GM23338 (cell line): Measurements from ENCODE around the gene ABCF3. TPM values are rescaled to one million over a fixed set of nuclear protein-coding genes. Genes with fewer than 3 reads are reported as not detected.

Experiments
- ATAC-seq: fragments of 200-7000 bp; cut with Tn5 transposase; 3 replicates; pipeline ENCODE4 v1.9.1; 2020
- DNase-seq: peaks from one replicate; pipeline ENCODE4 v3.0.0-alpha.2; 2015; ENCODE audit warnings: low spot score
- H2AFZ ChIP-seq: fragments of 200-600 bp; sonication (generic); 2 replicates; pipeline ENCODE4 v1.8.0; 2016; ENCODE audit warnings: antibody characterized with exemption, mild to moderate bottlenecking, moderate library complexity
- H3F3A ChIP-seq: fragments of 200-600 bp; sonication (generic); replicated peaks from 2 replicates; pipeline ENCODE4 v1.8.0; 2017; ENCODE audit warnings: antibody characterized with exemption, mixed run types, low read depth
- H3K27ac ChIP-seq: fragments of 200-600 bp; sonication (generic); 2 replicates; pipeline ENCODE4 v1.6.1; 2016; ENCODE audit warnings: low read depth
- H3K27me3 ChIP-seq: fragments of 200-600 bp; sonication (generic); 2 replicates; pipeline ENCODE4 v1.8.0; 2016; ENCODE audit warnings: mild to moderate bottlenecking, mixed run types, moderate library complexity; ENCODE audit not compliant: insufficient read depth
- H3K36me3 ChIP-seq: fragments of 200-600 bp; sonication (generic); 2 replicates; pipeline ENCODE4 v1.8.0; 2016; ENCODE audit warnings: mild to moderate bottlenecking; ENCODE audit not compliant: insufficient read depth
- H3K4me1 ChIP-seq: fragments of 200-600 bp; sonication (generic); 2 replicates; pipeline ENCODE4 v1.8.0; 2016; ENCODE audit warnings: mild to moderate bottlenecking, moderate library complexity; ENCODE audit not compliant: insufficient read depth
- H3K4me2 ChIP-seq: fragments of 200-600 bp; sonication (generic); 2 replicates; pipeline ENCODE4 v1.7.1; 2017; ENCODE audit warnings: mixed run types
- H3K4me3 ChIP-seq: fragments of 200-600 bp; sonication (generic); 2 replicates; pipeline ENCODE4 v1.6.1; 2016; ENCODE audit warnings: mixed run types
- H3K79me2 ChIP-seq: fragments of 200-600 bp; sonication (generic); replicated peaks from 2 replicates; pipeline ENCODE4 v1.8.0; 2017; ENCODE audit warnings: mild to moderate bottlenecking; ENCODE audit not compliant: insufficient read depth
- H3K9me2 ChIP-seq: fragments of 200-600 bp; sonication (generic); 2 replicates; pipeline ENCODE4 v1.8.0; 2017; ENCODE audit not compliant: insufficient read depth
- H4K20me1 ChIP-seq: fragments of 200-600 bp; sonication (generic); replicated peaks from 2 replicates; pipeline ENCODE4 v1.8.0; 2017; ENCODE audit warnings: mild to moderate bottlenecking; ENCODE audit not compliant: insufficient read depth
- H3K27ac Mint-ChIP-seq: 2 replicates; pipeline ENCODE4 v1.8.0; 2020; ENCODE audit warnings: inconsistent platforms, mild to moderate bottlenecking, moderate library complexity, mixed read lengths
- H3K27me3 Mint-ChIP-seq: 3 replicates; pipeline ENCODE4 v1.8.0; 2022; ENCODE audit warnings: low read depth, mild to moderate bottlenecking, moderate library complexity, mixed read lengths, inconsistent platforms; ENCODE audit not compliant: insufficient read depth, poor library complexity
- H3K36me3 Mint-ChIP-seq: 3 replicates; pipeline ENCODE4 v1.8.0; 2021; ENCODE audit warnings: low read depth, mild to moderate bottlenecking, inconsistent platforms, moderate library complexity, mixed read lengths
- H3K4me1 Mint-ChIP-seq: 3 replicates; pipeline ENCODE4 v1.8.0; 2020; ENCODE audit warnings: mild to moderate bottlenecking, inconsistent platforms, mixed read lengths
- H3K4me3 Mint-ChIP-seq: 3 replicates; pipeline ENCODE4 v1.8.0; 2021; ENCODE audit warnings: moderate library complexity, mild to moderate bottlenecking, inconsistent platforms, mixed read lengths
- H3K9me3 Mint-ChIP-seq: 3 replicates; pipeline ENCODE4 v1.8.0; 2020; ENCODE audit warnings: moderate library complexity, mild to moderate bottlenecking, inconsistent platforms, mixed read lengths
- CTCF ChIP-seq, 2 experiments: fragments of 200-600 bp in 1 of 2; sonication (generic) in 1 of 2; conservative IDR thresholded peaks; 2 replicates each; pipeline versions ENCODE4 v1.5.1 to v1.6.1; 2016 to 2017; ENCODE audit warnings: antibody characterized with exemption in 2 of 2, low read depth in 2 of 2, mild to moderate bottlenecking in 2 of 2, moderate library complexity in 1 of 2
- ETS1 ChIP-seq: IDR thresholded peaks from 2 replicates; pipeline ENCODE4 v1.6.1; 2016; ENCODE audit warnings: antibody characterized with exemption
- EZH2 ChIP-seq: fragments of 200-600 bp; sonication (generic); IDR thresholded peaks from one replicate; pipeline ENCODE4 v1.8.0; 2017; ENCODE audit warnings: antibody characterized with exemption, mild to moderate bottlenecking, low read depth; ENCODE audit not compliant: unreplicated experiment
- JUNB ChIP-seq: IDR thresholded peaks from one replicate; pipeline ENCODE4 v1.6.1; 2016; ENCODE audit warnings: antibody characterized with exemption; ENCODE audit not compliant: unreplicated experiment
- POLR2AphosphoS5 ChIP-seq: IDR thresholded peaks from 2 replicates; pipeline ENCODE4 v1.6.1; 2016; ENCODE audit warnings: antibody characterized with exemption, low read depth
- ZNF114 ChIP-seq: fragments of 250-450 bp; sonication (Bioruptor Pico); IDR thresholded peaks from 2 replicates; pipeline ENCODE4 v1.5.0; 2020; ENCODE audit warnings: mild to moderate bottlenecking, moderate library complexity
- ZNF462 ChIP-seq: fragments of 250-450 bp; sonication (Bioruptor Pico); IDR thresholded peaks from 2 replicates; pipeline ENCODE4 v1.5.0; 2020; ENCODE audit warnings: mild to moderate bottlenecking, moderate library complexity
- polyA plus RNA-seq: library from polyadenylated mRNA; unstranded; fragments of >200 nt; fragmentation: Nextera tagmentation; extraction: Ambion mirVana; gene quantifications from 2 replicates; pipeline ENCODE4 v1.2.1, GENCODE V29; 2016
- total RNA-seq: library from RNA; depleted of rRNA; stranded (reverse); fragments of >200 nt; shearing (Covaris generic); gene quantifications from 2 replicates; pipeline ENCODE4 v1.2.3, GENCODE V29; 2014

Gene ABCF3
- total and polyA plus RNA-seq, 2 experiments from 2014 or later = 33.4 to 48.9 TPM

DNA sequence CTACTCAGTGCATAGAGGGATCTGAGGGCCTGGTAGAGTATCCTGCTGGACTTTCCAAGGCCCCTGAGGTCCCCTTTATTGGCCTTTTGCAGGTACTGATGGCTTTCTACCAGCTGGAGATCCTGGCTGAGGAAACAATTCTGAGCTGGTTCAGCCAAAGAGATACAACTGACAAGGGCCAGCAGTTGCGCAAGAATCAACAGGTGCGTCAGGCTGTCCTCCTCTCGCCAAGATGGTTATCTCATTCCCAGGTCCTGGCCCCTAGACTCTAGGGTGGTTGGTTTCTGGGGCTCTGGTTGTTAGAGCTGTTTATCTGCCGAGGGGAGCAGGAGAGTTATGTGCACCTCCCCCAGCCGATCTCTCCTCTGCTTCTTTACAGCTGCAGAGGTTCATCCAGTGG, 41.5 kb upstream of the ABCF3 start (continued):
- TF ChIP-seq ZNF462 (CRISPR knock-in tag) (no peak), EZH2 (no peak), POLR2AphosphoS5 (no peak), JUNB (no peak)

DNA sequence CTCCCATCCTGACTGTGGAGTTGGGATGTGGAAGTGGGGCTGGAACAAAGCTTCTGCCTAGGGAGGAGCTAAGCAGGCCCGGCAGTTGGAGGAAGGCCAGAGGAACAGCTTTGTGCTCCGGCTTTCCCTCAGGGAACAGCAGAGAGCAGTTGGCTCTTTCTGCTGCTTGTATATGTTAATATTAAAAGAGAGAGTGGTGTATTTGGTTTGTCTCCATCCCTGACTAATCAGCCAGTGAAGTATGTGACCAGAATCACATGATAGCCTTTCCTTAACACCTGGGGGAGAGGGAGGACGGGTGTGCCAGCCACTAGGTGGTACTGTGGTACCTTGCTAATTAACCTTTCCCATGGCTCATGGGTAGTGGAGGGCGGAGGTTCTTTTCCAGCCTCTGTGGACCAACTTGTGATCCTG, 40.9 kb upstream of the ABCF3 start:
- H3K36me3 Mint-ChIP-seq = peaks cover 51% of the 10 kb centered on the region
- H3F3A ChIP-seq = no peaks in the 10 kb centered on the region
- ATAC-seq (peak; percentile 93), DNase-seq (peak; percentile 80)
- H4K20me1 ChIP-seq = no peaks in the 10 kb centered on the region
- TF ChIP-seq ETS1 = no peak
- TF ChIP-seq CTCF (conservative IDR thresholded peaks at IDR 0.05; ENCODE audit: low read depth in 2 of 2) = peak; percentile 64 to 89
- no peak for TF ChIP-seq ZNF114 (CRISPR knock-in tag)
- no peak overlapping the region for H3K4me3 Mint-ChIP-seq
- no peaks in the 10 kb centered on the region for H3K4me1 ChIP-seq
- no peak overlapping the region for H3K4me3 ChIP-seq
- H3K4me1 Mint-ChIP-seq = peaks cover 2% of the 10 kb centered on the region; the same call in 1 of the 3 replicates
- no peak overlapping the region for H2AFZ ChIP-seq
- no peaks in the 10 kb centered on the region for H3K9me3 Mint-ChIP-seq
- no peaks in the 10 kb centered on the region for H3K27me3 ChIP-seq
- H3K9me2 ChIP-seq = no peaks in the 10 kb centered on the region
- H3K27me3 Mint-ChIP-seq = peaks cover 4% of the 10 kb centered on the region
- H3K27ac Mint-ChIP-seq = no peak overlapping the region
- H3K27ac ChIP-seq = no peak overlapping the region
- no peak overlapping the region for H3K4me2 ChIP-seq
- peaks cover 10% of the 10 kb centered on the region for H3K36me3 ChIP-seq
- H3K79me2 ChIP-seq = no peaks in the 10 kb centered on the region; the same call in 1 of the 2 replicates
